Measurements from ENCODE around the gene VEZF1. TPM values are rescaled to one million over a fixed set of nuclear protein-coding genes. Genes with fewer than 3 reads are reported as not detected.

VEZF1 gene
- total and polyA plus RNA-seq, 2 donors (not counting 3 experiments of a cell fraction or from before 2014, with no cell fraction given) = 27.8 to 59.0 TPM

DNA sequence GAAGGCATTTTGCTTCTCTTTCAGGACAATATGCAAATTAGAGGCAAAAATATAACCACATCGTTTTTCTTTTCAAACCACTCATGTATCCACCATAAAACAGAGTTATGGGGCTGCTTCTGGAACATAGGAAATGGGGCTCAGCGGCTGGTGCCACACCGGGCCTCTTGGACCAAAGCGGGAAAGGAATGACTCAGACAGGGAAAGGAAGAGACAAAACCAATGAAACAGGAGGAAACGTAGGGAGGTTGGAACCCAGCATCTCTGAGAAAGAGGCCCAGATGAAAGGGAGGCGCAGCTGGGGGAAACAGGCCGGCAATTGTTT lies 61.4 kb downstream of the VEZF1 start:
- Histone ChIP-seq H3K4me1 (ENCODE audit: control insufficient read depth, extremely low read depth, insufficient read depth, low read length) (peaks cover 26% of the 10 kb centered on the region), H3K4me3 (replicated peaks in 1 of 3; ENCODE audit: insufficient read depth in 1 of 3, low read depth in 1 of 3, low read length in 3 of 3) (no peak overlapping the region), H3K9me1 (replicated peaks; ENCODE audit: control insufficient read depth, extremely low read depth, insufficient read depth, low read length) (no peaks in the 10 kb centered on the region), H2AFZ (ENCODE audit: low read depth, low read length) (no peak overlapping the region), H3K36me3 (ENCODE audit: control insufficient read depth in 2 of 2, extremely low read depth in 1 of 2, insufficient read depth in 2 of 2, low read length in 2 of 2) (no peaks in the 10 kb centered on the region), H3K4me2 (ENCODE audit: insufficient read depth, low read length) (no peak overlapping the region), H3K27me3 (ENCODE audit: control insufficient read depth in 2 of 2, insufficient read depth in 2 of 2, low read length in 2 of 2) (no peaks in the 10 kb centered on the region), H3K9ac (replicated peaks; ENCODE audit: extremely low read depth, insufficient read depth, low read length) (no peak overlapping the region), H3K79me2 (ENCODE audit: control insufficient read depth, insufficient read depth, low read length) (no peaks in the 10 kb centered on the region), H3K9me3 (replicated peaks; ENCODE audit: control insufficient read depth, insufficient read depth, low read length) (no peaks in the 10 kb centered on the region), H3K27ac (ENCODE audit: insufficient read depth, low read depth, low read length) (no peak overlapping the region), H4K20me1 (replicated peaks; ENCODE audit: control insufficient read depth, extremely low read depth, insufficient read depth, low read length) (no peaks in the 10 kb centered on the region)
- TF ChIP-seq MYC (IDR thresholded peaks at IDR 0.05; ENCODE audit: low read depth, low read length) = no peak
- TF ChIP-seq FOS (IDR thresholded peaks at IDR 0.05; ENCODE audit: borderline replicate concordance, insufficient read depth, low read length) = peak; percentile 53
- no TSS peak for BruUV-seq (replicated peaks)
- dilution Hi-C loops (cut with MboI; ENCODE audit: extremely low pct_ligation_motif_present, low sequenced_read_pairs) (no loop called here), intact Hi-C loops (cut with micrococcal nuclease) (no loop called here)
- peak; percentile 28 for DNase-seq (ENCODE audit: low read depth, low spot score)
- FAIRE-seq = peak; percentile 83
- CTCF ChIA-PET = interaction anchor here (0.8 to 2.5 kb wide), 10 partner anchors 9 to 73 kb away, joined by 3 to 8 read pairs (median 4); no protein-coding TSS in a partner anchor
- POLR2A ChIA-PET = no interaction called here

GRCh38 chr17:57925361-57925990 lies 62.6 kb downstream of the VEZF1 start:
- dilution Hi-C loops (cut with MboI; ENCODE audit: extremely low pct_ligation_motif_present, low sequenced_read_pairs) (no loop called here), intact Hi-C loops (cut with micrococcal nuclease) (no loop called here)
- Histone ChIP-seq H3K79me2 (ENCODE audit: control insufficient read depth, insufficient read depth, low read length) (no peaks in the 10 kb centered on the region), H3K4me3 (replicated peaks in 1 of 3; ENCODE audit: insufficient read depth in 1 of 3, low read depth in 1 of 3, low read length in 3 of 3) (no peak overlapping the region), H3K9me1 (replicated peaks; ENCODE audit: control insufficient read depth, extremely low read depth, insufficient read depth, low read length) (no peaks in the 10 kb centered on the region), H2AFZ (ENCODE audit: low read depth, low read length) (no peak overlapping the region), H3K36me3 (ENCODE audit: control insufficient read depth in 2 of 2, extremely low read depth in 1 of 2, insufficient read depth in 2 of 2, low read length in 2 of 2) (no peaks in the 10 kb centered on the region), H3K4me2 (ENCODE audit: insufficient read depth, low read length) (no peak overlapping the region), H3K27me3 (ENCODE audit: control insufficient read depth in 2 of 2, insufficient read depth in 2 of 2, low read length in 2 of 2) (no peaks in the 10 kb centered on the region), H4K20me1 (replicated peaks; ENCODE audit: control insufficient read depth, extremely low read depth, insufficient read depth, low read length) (no peaks in the 10 kb centered on the region), H3K9ac (replicated peaks; ENCODE audit: extremely low read depth, insufficient read depth, low read length) (no peak overlapping the region), H3K9me3 (replicated peaks; ENCODE audit: control insufficient read depth, insufficient read depth, low read length) (no peaks in the 10 kb centered on the region), H3K4me1 (ENCODE audit: control insufficient read depth, extremely low read depth, insufficient read depth, low read length) (peaks cover 14% of the 10 kb centered on the region), H3K27ac (ENCODE audit: insufficient read depth, low read depth, low read length) (no peak overlapping the region)
- FAIRE-seq = no peak
- TF ChIP-seq POLR2AphosphoS5 (IDR thresholded peaks at IDR 0.05; ENCODE audit: insufficient read depth, low read depth, low read length) = no peak
- no peak for TF ChIP-seq POLR2A (IDR thresholded peaks at IDR 0.05; ENCODE audit: low read depth, low read length)
- TF ChIP-seq JUN (IDR thresholded peaks at IDR 0.05; ENCODE audit: borderline replicate concordance, insufficient read depth, insufficient read length, low read depth) = no peak
- TF ChIP-seq MAX (IDR thresholded peaks at IDR 0.05; ENCODE audit: insufficient read depth, insufficient read length) = no peak
- no peak for TF ChIP-seq CTCF (IDR thresholded peaks at IDR 0.05; ENCODE audit: extremely low read depth in 1 of 2, insufficient read depth in 1 of 2, low read depth in 1 of 2, low read length in 2 of 2)
- no peak for TF ChIP-seq MYC (IDR thresholded peaks at IDR 0.05; ENCODE audit: low read depth, low read length)
- TF ChIP-seq EZH2 (IDR thresholded peaks at IDR 0.05; ENCODE audit: borderline replicate concordance, low read depth, low read length, severe bottlenecking) = no peak
- TF ChIP-seq GATA2 (IDR thresholded peaks at IDR 0.05; ENCODE audit: insufficient read depth, insufficient read length, low read depth, low read length) = no peak
- TF ChIP-seq FOS (IDR thresholded peaks at IDR 0.05; ENCODE audit: borderline replicate concordance, insufficient read depth, low read length) = no peak
- DNase-seq (ENCODE audit: low read depth, low spot score) = no peak
- no TSS peak for BruUV-seq (replicated peaks)
- ChIA-PET POLR2A (no interaction called here), CTCF (interaction anchor here (0.9 to 1.4 kb wide), 2 partner anchors 10 to 47 kb away, joined by 3 read pairs; no protein-coding TSS in a partner anchor)

Measured in endothelial cell of umbilical vein (primary cell).